Caco-2 (cell line): ENCODE results near the gene LMX1A. TPM values are rescaled to one million over a fixed set of nuclear protein-coding genes. Genes with fewer than 3 reads are reported as not detected.

ENCODE experiments used
- BruUV-seq: library from RNA; stranded (reverse); fragments of 400-500 nt; replicated peaks from 2 replicates; lab custom pipeline; 2021; lab: Mats Ljungman, UMichigan
- CTCF ChIA-PET: fragments of 300-600 bp; sonication (Branson Sonifier 250); formaldehyde crosslinking; loops from one replicate; lab custom pipeline; 2022; ENCODE audit warnings: antibody characterized with exemption; lab: Charles Lee
- POLR2A ChIA-PET: fragments of 300-600 bp; sonication (Branson Sonifier 250); formaldehyde crosslinking; loops from one replicate; lab custom pipeline; 2022; ENCODE audit warnings: antibody characterized with exemption; lab: Charles Lee
- DNase-seq, 2 experiments: peaks; one replicate each; pipeline versions ENCODE4 v3.0.0 to v3.0.0-alpha.2; 2020 to 2022
- H3K27me3 ChIP-seq: replicated peaks from 2 replicates; pipeline ENCODE4 v1.6.0; 2011; ENCODE audit warnings: low read length; ENCODE audit not compliant: control insufficient read depth, insufficient read depth
- H3K36me3 ChIP-seq: 2 replicates; pipeline ENCODE4 v1.5.1; 2011; ENCODE audit warnings: low read length; ENCODE audit not compliant: control insufficient read depth, insufficient read depth
- H3K4me1 ChIP-seq: fragments of 250-450 bp; sonication (Bioruptor Pico); 2 replicates; pipeline ENCODE4 v1.5.1; 2020; ENCODE audit warnings: mild to moderate bottlenecking
- H3K4me3 ChIP-seq: 2 replicates; pipeline ENCODE4 v1.5.1; 2011; ENCODE audit warnings: low read depth, mild to moderate bottlenecking, control low read depth, low read length
- H3K9me3 ChIP-seq: fragments of 250-450 bp; sonication (Bioruptor Pico); 2 replicates; pipeline ENCODE4 v1.5.1; 2020; ENCODE audit warnings: mild to moderate bottlenecking, moderate library complexity
- H3K27ac Mint-ChIP-seq: one replicate; pipeline ENCODE4 v1.8.0; 2022; ENCODE audit warnings: mixed read lengths; ENCODE audit not compliant: unreplicated experiment
- H3K27me3 Mint-ChIP-seq: one replicate; pipeline ENCODE4 v1.8.0; 2022; ENCODE audit warnings: mixed read lengths; ENCODE audit not compliant: insufficient read depth, unreplicated experiment
- H3K36me3 Mint-ChIP-seq: one replicate; pipeline ENCODE4 v1.8.0; 2022; ENCODE audit warnings: mild to moderate bottlenecking, mixed read lengths; ENCODE audit not compliant: insufficient read depth, unreplicated experiment
- H3K4me1 Mint-ChIP-seq: one replicate; pipeline ENCODE4 v1.8.0; 2022; ENCODE audit warnings: low read depth, mixed read lengths; ENCODE audit not compliant: unreplicated experiment
- H3K4me3 Mint-ChIP-seq: one replicate; pipeline ENCODE4 v1.8.0; 2022; ENCODE audit warnings: mild to moderate bottlenecking, moderate library complexity, mixed read lengths; ENCODE audit not compliant: unreplicated experiment
- H3K9me3 Mint-ChIP-seq: one replicate; pipeline ENCODE4 v1.8.0; 2022; ENCODE audit warnings: mixed read lengths; ENCODE audit not compliant: unreplicated experiment
- intact Hi-C: fragments of 100-400 bp; cut with micrococcal nuclease; formaldehyde crosslinking; loops from one replicate; pipeline ENCODE4 v1.10.0; 2022; ENCODE audit not compliant: unreplicated experiment
- total RNA-seq: library from RNA; stranded (reverse); gene quantifications from 2 replicates; pipeline ENCODE4 v1.2.3, GENCODE V29; 2022
- TF ChIP-seq, protein P1 (sequence below), 2 experiments: fragments of 200-600 bp in 1 of 2; IDR thresholded peaks; 1 replicate in 1 of 2; 2 replicates in 1 of 2; pipeline versions ENCODE4 v1.5.1 to v1.8.0; 2011 to 2022; ENCODE audit warnings: antibody characterized with exemption in 1 of 2, control low read depth in 1 of 2, inconsistent platforms in 1 of 2, low read depth in 1 of 2, low read length in 1 of 2, mild to moderate bottlenecking in 1 of 2, moderate library complexity in 1 of 2; ENCODE audit not compliant: insufficient read depth in 1 of 2, severe bottlenecking in 1 of 2, unreplicated experiment in 1 of 2

Gene LMX1A
- total RNA-seq, 1 experiment from 2014 or later: not detected

DNA sequence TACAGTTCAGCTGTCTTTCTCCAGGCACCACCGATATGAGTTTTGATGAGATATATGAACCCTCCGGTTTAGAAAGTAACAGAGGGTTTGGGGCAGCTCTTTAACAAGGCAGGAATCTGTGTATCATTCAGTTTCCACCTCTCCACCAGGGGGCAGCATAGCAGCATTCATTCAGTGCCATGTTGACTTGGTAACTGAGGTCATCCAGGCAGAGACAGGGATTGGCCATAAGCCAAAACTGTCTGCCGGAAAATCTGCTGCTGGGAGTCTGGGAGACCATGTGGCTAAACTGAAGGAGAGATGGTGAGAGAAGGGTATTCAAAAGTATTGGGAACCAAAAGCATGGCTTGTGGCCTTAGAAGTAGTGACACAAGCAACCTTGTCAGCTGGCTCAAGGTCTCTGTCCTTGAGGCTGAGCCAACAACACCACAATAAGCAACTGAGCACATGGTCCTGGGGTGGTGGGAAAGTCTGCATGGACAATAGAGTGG lies 98.5 kb downstream of the LMX1A start:
- BruUV-seq: no TSS peak
- Mint-ChIP-seq H3K4me1 (peaks cover 7% of the 10 kb centered on the region), H3K27me3 (peaks cover 8% of the 10 kb centered on the region), H3K36me3 (no peaks in the 10 kb centered on the region), H3K4me3 (no peak overlapping the region), H3K9me3 (peaks cover 5% of the 10 kb centered on the region), H3K27ac (no peak overlapping the region)
- ChIA-PET POLR2A (no interaction called here), CTCF (interaction anchor here (0.6 to 0.9 kb wide), 5 partner anchors 9 to 128 kb away, joined by 3 to 6 read pairs (median 3); no protein-coding TSS in a partner anchor)
- no peaks in the 10 kb centered on the region for H3K36me3 ChIP-seq
- H3K9me3 ChIP-seq: no peaks in the 10 kb centered on the region; the same call in 1 of the 2 replicates
- TF ChIP-seq, protein P1, sequence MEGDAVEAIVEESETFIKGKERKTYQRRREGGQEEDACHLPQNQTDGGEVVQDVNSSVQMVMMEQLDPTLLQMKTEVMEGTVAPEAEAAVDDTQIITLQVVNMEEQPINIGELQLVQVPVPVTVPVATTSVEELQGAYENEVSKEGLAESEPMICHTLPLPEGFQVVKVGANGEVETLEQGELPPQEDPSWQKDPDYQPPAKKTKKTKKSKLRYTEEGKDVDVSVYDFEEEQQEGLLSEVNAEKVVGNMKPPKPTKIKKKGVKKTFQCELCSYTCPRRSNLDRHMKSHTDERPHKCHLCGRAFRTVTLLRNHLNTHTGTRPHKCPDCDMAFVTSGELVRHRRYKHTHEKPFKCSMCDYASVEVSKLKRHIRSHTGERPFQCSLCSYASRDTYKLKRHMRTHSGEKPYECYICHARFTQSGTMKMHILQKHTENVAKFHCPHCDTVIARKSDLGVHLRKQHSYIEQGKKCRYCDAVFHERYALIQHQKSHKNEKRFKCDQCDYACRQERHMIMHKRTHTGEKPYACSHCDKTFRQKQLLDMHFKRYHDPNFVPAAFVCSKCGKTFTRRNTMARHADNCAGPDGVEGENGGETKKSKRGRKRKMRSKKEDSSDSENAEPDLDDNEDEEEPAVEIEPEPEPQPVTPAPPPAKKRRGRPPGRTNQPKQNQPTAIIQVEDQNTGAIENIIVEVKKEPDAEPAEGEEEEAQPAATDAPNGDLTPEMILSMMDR (IDR thresholded peaks at IDR 0.05; ENCODE audit: insufficient read depth in 1 of 2, low read depth in 1 of 2, low read length in 1 of 2, severe bottlenecking in 1 of 2, unreplicated experiment in 1 of 2): peak; percentile 54 to 69
- peak; percentile 63 to 70 for DNase-seq
- no peaks in the 10 kb centered on the region for H3K27me3 ChIP-seq
- H3K4me3 ChIP-seq: no peak overlapping the region
- no peaks in the 10 kb centered on the region for H3K4me1 ChIP-seq
- intact Hi-C loops: loop anchor here (1.0 to 10.0 kb wide), 3 partner anchors 111 to 337 kb away; no protein-coding TSS in a partner anchor

DNA sequence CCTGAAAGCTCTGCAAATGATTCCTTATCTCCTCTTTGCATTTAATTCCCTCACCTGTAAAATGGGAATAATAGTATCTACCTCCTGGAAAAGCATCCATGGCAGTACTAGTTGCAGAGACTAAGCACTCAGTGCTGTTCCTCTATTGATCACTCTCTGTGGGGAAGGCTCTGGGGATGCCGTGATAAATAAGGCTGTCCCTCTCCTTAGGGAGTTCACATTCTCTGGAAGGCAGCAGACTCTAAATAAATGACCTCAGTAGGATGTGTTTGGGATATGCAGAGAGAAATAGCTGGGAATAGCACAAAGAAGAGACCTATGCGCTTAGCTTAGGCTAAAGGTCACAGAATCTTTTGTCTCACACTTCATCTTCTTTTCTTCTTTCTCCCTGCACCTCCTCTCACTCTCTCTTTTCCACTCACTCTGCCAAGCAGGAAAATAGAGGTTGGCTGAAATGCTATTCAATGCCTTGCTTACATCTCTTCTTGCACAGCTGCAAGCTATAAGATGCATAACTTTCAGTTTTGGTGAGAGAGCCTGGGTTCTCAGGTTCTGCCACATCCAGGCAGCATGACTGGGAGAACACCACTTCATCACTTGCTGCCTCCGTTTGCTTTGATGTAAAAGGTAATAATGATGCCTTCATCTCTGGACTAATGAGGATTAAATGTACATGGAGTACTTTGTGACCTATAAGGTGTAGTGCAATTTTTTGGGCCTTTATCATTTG lies 101.5 kb downstream of the LMX1A start:
- CTCF ChIA-PET: no interaction called here
- no peaks in the 10 kb centered on the region for H3K36me3 Mint-ChIP-seq
- H3K9me3 ChIP-seq: no peaks in the 10 kb centered on the region
- no peaks in the 10 kb centered on the region for H3K9me3 Mint-ChIP-seq
- H3K27me3 ChIP-seq: no peaks in the 10 kb centered on the region
- no peaks in the 10 kb centered on the region for H3K4me1 ChIP-seq
- peaks cover 2% of the 10 kb centered on the region for H3K27me3 Mint-ChIP-seq
- H3K4me1 Mint-ChIP-seq: peaks cover 7% of the 10 kb centered on the region
- POLR2A ChIA-PET: no interaction called here
- BruUV-seq: no TSS peak
- no peak overlapping the region for H3K4me3 Mint-ChIP-seq
- H3K4me3 ChIP-seq: no peak overlapping the region
- no peaks in the 10 kb centered on the region for H3K36me3 ChIP-seq
- no peak overlapping the region for H3K27ac Mint-ChIP-seq
- TF ChIP-seq, protein P1 (IDR thresholded peaks at IDR 0.05; ENCODE audit: insufficient read depth in 1 of 2, low read depth in 1 of 2, low read length in 1 of 2, severe bottlenecking in 1 of 2, unreplicated experiment in 1 of 2): no peak
- intact Hi-C loops: loop anchor here (5.0 to 10.0 kb wide), 2 partner anchors 108 to 340 kb away; no protein-coding TSS in a partner anchor
- no peak for DNase-seq

DNA sequence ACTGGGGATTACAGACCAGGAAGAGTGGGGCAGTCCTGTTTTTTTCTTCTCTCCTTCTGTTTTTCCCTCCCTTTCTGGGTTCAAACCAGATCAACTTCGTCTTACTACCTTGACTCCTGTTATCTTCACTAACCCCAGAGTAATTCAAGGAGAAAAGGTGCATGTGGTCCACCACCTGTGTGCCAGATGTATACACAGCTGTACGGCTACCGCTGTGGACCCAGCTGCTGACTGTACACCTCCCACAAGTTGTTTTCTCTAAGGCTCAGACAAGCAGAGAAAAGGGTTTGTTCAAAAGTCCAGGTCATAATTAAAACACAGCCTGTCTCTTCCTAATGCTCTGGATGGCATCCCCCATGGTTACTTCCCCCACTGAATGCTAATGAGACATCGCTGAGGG lies 102.1 kb downstream of the LMX1A start:
- CTCF ChIA-PET: no interaction called here
- Mint-ChIP-seq H3K9me3 (no peaks in the 10 kb centered on the region), H3K4me1 (peaks cover 7% of the 10 kb centered on the region), H3K27me3 (peaks cover 2% of the 10 kb centered on the region), H3K27ac (no peak overlapping the region), H3K36me3 (no peaks in the 10 kb centered on the region), H3K4me3 (no peak overlapping the region)
- TF ChIP-seq, protein P1 (IDR thresholded peaks at IDR 0.05; ENCODE audit: insufficient read depth in 1 of 2, low read depth in 1 of 2, low read length in 1 of 2, severe bottlenecking in 1 of 2, unreplicated experiment in 1 of 2): no peak
- POLR2A ChIA-PET: no interaction called here
- H3K36me3 ChIP-seq: no peaks in the 10 kb centered on the region
- no peak overlapping the region for H3K4me3 ChIP-seq
- DNase-seq: no peak
- H3K9me3 ChIP-seq: no peaks in the 10 kb centered on the region
- H3K4me1 ChIP-seq: no peaks in the 10 kb centered on the region
- no TSS peak for BruUV-seq
- intact Hi-C loops: loop anchor here (5.0 to 10.0 kb wide), 2 partner anchors 107 to 340 kb away; no protein-coding TSS in a partner anchor
- no peaks in the 10 kb centered on the region for H3K27me3 ChIP-seq
